ENCODE measurements around the gene IFNL1.
"Not testable (repeated sequence)": the region's sequence is repeated elsewhere in the genome, so short reads cannot be mapped to it uniquely, and the experiment has no call there.

The IFNL1 gene

GRCh38 chr19:39332738-39333137 lies 36.5 kb downstream of the IFNL1 start:
- not testable (repeated sequence) for ATAC-seq, DNase-seq

DNA sequence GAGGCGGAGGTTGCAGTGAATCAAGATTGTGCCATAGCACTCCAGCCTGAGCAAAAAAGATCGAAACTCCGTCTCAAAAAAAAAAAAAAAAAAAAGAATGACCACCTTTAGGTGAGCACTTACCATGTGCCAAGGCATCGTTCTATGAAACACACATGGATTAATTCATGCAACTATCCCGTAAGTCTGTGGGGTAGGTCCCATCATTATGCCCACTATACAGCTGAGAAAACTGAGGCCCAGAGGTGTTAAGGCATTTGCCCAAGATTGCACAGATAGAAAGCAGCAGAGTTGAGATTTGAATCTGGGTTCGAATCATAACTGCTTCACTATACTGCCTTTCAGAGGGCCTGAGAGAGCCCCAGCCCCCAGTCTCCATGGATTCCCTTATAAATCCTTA lies 37.3 kb downstream of the IFNL1 start:
- DNase-seq, result no peak
- no peak for ATAC-seq

DNA sequence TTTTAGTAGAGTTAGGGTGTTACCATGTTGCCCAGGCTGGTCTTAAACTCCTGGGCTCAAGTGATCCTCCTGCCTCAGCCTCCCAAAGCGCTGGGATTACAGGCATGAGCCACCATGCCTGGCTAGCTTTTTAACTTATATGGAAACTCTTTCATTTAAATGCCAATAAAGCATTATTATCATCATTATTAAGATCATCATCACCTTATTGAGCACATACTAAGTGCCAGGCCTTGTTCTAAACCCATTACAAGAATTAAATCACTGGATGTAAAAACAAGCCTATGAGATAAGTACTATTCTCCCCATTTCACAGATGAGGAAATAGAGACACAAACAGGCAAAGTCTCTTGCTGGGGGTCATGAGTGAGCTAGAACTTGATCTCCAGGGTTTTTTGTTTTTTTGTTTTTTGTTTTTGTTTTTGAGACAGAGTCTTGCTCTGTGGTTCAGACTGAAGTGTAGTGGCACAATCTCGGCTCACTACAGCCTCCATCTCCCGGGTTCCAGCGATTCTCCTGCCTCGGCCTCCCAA lies 38.3 kb downstream of the IFNL1 start:
- ATAC-seq (no peak), DNase-seq (no peak)

- peak; percentile 58 for ATAC-seq
- DNase-seq, result peak; percentile 48
Measured at GRCh38 chr19:39335168-39335548, 39.0 kb downstream of the IFNL1 start.

GRCh38 chr19:39336483-39336882 lies 40.3 kb downstream of the IFNL1 start:
- DNase-seq, result no peak
- no peak for ATAC-seq

DNA sequence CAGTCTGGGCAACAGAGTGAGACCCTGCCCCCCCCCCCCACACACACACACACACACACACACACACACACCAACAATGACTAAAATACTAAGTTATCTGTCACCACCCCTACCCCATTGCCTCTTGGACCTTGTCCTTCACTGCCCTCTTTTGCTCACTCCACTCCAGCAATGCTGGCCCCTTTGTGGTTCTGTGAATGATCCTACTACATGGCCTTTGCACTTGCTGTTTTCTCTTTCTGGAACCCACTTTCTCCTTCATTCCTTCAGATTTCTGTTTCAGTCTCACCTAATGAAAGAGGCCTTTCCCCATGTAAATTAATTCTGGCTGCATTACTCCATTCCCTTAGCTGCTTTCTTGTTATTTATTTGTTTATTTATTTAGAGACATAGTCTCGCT lies 43.5 kb downstream of the IFNL1 start:
- ATAC-seq (no peak), DNase-seq (no peak)

DNA sequence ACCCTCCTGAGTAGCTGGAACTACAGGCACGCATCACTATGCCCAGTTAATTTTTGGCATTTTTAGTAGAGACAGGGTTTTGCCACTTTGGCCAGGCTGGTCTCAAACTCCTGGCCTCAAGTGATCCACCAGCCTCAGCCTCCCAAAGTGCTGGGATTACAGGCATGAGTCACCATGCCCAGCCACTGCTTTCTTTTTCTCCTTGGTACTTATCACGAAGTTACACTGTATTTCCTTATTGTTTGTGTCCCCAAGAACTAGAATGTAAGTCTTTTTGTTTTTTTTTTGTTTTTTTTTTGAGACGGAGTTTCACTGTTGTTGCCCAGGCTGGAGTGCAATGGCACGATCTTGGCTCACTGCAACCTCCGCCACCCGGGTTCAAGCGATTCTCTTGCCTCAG lies 43.9 kb downstream of the IFNL1 start:
- not testable (repeated sequence) for DNase-seq, ATAC-seq

DNA sequence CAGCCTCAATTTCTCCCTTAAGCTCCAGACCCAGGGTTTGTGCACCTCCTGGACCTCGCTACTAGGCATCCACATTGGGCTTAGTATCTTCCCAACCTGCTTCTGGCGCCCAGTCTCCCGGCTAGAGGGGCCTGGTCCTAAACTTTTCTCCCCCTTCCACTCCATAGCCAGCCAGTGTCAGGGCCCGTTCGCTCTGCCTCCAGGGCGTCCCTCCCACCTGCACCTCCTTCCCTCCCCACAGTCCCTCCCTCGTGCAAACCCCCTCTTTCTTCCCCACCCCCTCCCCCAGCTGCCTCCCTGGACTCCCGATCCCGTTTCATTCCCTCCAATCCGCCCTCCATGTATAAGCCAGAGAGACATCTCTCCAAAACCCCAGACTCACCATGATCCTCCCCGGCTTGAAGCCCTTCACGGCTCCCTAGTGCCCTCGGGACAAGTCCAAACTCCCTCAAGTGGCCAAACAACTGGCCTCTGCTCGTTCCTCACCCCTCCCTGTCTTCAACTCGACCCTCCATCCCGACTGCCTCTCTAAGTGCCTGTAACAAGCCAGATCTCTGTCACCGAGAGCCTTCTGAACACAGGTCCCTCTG lies 45.0 kb downstream of the IFNL1 start:
- DNase-seq, result peak; percentile 27
- peak; percentile 0 for ATAC-seq

DNA sequence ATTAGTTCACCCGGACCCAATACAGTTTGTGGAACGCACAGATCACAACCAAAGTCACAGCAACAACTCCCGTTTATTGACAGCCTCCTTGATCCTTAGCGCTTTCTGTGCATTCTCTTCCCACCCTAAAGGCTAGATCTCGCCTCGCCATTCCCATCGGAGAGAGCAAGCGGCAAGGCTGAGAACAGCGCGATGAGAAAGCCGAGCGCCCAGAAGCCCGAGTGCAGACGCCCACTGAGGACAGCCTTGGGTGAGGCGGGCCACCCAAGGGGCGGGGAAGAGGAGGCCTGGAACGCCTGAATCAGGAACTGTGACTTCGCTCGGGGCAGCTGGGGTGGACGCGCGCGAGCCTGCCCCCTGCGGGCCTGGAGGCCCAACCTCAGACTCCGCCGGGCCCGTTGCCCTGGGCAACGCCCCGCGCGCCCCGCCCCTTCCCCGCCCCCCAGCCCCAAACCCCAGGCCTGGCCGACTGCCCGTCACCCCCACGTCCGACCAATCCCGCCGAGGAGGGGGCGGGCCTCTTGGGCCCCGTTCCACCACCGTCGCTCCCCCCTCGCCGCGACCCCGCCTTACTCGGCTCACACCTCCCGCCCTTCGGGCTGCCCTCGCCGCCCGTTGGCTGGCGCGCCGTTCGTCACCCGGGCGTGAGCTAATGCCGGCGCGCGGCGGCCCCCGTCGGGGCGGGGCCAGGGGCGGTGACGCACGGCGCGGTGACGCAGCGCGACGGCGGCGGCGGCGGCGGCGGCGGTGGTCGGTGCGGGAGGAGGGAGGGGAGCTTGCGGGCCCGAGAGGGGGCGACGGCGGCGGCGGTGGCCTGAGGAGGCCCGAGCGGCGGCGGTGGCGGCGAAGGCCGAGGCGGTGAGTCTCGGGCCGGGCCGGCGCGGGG lies 45.8 kb downstream of the IFNL1 start, which contains the start of gene SAMD4B:
Gene SAMD4B (plus strand): TSS at position 703 of the 886 bp plus-strand sequence. CDS start 14,473 bp downstream, outside the sequence.
- DNase-seq, result peak; percentile 99
- peak; percentile 94 for ATAC-seq

DNA sequence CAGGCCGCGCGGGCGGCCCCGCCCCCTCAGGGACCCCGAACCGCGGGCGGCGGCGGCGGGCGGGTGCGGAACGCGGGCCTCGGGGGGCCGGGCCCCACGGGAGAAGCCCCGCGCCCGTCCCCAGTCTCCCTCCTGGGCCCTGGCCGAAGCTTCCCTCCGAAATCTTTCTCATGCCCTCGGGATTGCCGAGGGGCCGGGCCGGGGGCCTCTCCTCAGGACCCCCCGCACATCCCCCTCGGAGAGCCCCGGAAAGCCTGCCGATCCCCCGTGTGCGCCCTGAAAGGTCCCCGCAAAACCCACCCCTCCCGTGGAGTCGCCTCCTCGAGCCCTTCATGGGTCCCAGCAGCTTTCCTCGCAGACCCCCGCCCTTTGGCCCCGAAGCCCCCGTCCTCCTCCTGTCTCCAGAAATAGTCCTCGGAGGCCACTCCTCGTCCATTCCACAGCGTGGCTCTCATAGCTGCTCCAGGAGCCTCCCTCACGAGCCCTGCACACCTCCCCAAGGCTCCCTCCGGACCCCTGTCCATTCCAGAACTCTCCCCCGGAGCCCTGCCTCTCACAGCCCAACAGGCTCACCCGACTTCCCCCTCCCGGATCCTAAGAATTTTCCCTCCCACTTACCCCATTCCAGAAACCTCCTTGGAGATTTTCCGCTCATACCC lies 46.6 kb downstream of the IFNL1 start:
- DNase-seq, result no peak

DNA sequence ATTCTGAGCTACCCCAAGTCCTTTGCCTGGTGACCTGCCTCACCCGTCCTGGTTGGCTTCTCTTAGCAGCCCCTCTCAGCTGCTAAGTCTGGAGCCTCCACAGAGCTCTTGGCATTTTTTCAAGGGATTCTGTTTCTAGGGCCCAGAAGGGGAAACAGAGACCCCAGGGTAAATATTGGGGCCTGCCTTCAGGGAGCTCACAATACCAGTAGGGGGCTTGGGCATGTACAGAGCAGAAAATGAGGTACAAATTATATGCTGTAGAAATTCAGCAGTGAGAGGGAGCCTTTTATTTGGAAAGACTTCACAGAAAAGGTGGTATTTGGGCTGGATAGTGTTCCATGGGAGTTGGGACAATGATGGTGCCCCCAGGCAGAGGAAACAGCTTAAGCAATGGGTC lies 49.7 kb downstream of the IFNL1 start:
- ATAC-seq, result no peak
- no peak for DNase-seq

More for the DNA sequence above, 46.6 kb downstream of the IFNL1 start:
- no peak for ATAC-seq

GRCh38 chr19:39347332-39348164 lies 51.3 kb downstream of the IFNL1 start:
- ATAC-seq (peak; percentile 17), DNase-seq (no peak)

Measured in stimulated activated naive CD8-positive, alpha-beta T cell treated with anti-CD3 and anti-CD28 coated beads, Interleukin-15, Interleukin-2, amounts not matched to agents 100 U/mL and 50 U/mL, for 24 hours (primary cell).